AG20443 (cell line): ENCODE measurements around the gene CCNJL.

ENCODE experiments used
- DNase-seq: peaks from one replicate; pipeline ENCODE4 v3.0.0; 2012; ENCODE audit warnings: low spot score, mixed read lengths

CCNJL gene

GRCh38 chr5:160221082-160221481 lies 91.3 kb downstream of the CCNJL start:
- DNase-seq = no peak

- no peak for DNase-seq
Measured at GRCh38 chr5:160219356-160219755, 93.0 kb downstream of the CCNJL start.

GRCh38 chr5:160213537-160213936 lies 98.8 kb downstream of the CCNJL start:
- peak; percentile 39 for DNase-seq

- DNase-seq = no peak
Measured at GRCh38 chr5:160211352-160211751, 101.0 kb downstream of the CCNJL start.

GRCh38 chr5:160210606-160211005 lies 101.8 kb downstream of the CCNJL start:
- no peak for DNase-seq

- no peak for DNase-seq
Measured at GRCh38 chr5:160209917-160210316, 102.4 kb downstream of the CCNJL start.

GRCh38 chr5:160207061-160207460 lies 105.3 kb downstream of the CCNJL start:
- no peak for DNase-seq
